ENCODE measurements around the gene LAPTM5. TPM values are rescaled to one million over a fixed set of nuclear protein-coding genes. Genes with fewer than 3 reads are reported as not detected.

LAPTM5 gene
- total RNA-seq, 1 experiment from 2014 or later, result 1.5 TPM

DNA sequence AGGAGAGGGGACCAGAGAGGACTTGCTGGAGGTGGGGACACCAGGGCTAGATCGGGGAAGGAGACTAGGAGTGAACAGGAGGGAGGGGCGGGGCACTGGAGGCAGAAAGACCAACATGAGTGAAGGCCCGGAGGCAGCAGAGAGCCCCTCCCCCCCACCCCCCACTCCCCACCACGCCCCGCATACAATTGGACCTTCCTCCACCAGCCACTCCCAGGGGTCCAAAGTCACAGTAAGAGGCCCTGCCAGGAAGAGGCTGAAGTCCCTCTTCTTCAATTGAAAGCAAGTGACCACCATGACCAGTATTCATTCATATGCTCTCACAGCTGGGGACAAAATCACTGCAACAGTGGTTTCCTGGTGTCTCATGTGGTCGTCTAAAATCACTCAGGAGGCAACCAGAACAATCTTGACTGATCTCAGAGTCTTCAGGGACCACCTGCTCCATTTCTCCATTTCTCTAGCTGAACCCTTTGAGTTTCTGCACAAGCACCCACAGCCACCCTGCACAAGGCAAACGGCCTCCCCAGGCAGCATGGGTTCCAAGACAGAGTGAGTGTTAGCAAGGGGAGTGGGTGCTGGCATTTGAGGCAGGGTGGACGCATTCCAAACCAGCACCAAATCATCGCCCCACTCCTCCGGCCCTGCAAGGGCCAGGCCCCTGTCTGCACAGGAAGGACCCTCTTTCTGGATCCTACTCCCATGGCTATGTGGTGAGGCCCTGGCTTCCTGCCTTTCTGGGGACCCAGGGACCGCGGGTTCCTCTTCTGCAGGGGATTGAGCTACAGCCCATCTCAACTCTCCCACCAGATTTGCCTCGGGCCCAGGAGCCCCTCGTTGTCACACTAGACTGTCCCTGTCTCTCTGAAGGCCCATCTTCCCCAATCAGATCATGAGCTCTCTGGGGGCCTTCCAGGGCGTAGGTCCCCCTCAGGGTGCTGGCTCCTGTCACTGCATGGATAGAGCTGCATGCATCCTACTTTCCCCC is 17.0 kb downstream of the LAPTM5 start:
- no TSS peak for BruUV-seq (replicated peaks)
- POLR2A ChIA-PET, result no interaction called here

DNA sequence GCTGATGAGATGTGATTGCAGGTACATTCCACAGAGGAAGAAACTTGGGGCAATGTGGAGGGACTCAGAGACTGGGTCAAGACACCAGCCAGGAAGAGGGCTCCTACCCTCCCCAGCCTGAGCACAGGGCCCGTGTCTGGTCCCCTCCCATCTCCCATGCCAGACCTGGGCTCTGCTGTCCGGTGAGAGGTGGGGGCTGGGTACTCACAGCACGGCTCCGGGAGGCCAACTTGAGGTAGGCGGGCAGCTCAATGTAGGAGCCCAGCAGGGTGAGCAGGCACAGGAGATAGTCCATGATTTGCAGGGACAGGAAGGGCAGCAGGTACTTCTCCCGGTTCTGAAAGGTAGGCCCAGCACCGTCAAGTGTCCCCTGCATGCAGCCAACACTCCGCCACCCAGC is 18.0 kb downstream of the LAPTM5 start:
- peaks cover 0 to 16% of the 10 kb centered on the region in 2 experiments; a peak in 2 of 4 replicates for H3K4me1 ChIP-seq (ENCODE audit: control insufficient read depth in 1 of 2, insufficient read depth in 2 of 2, low read length in 2 of 2)
- no peaks in the 10 kb centered on the region for H3K9me2 ChIP-seq (ENCODE audit: insufficient read depth)
- intact Hi-C loops (cut with micrococcal nuclease), result no loop called here
- no peaks in the 10 kb centered on the region for H3K9me3 ChIP-seq (ENCODE audit: control insufficient read depth in 1 of 2, insufficient read depth in 1 of 2, low read depth in 1 of 2, low read length in 2 of 2)
- H2AFZ ChIP-seq (ENCODE audit: low read depth, low read length, poor library complexity, severe bottlenecking), result no peak overlapping the region
- RAD21 ChIA-PET (ENCODE audit: low non-redundant PET in 1 of 2, low total read pairs in 2 of 2, uncharacterized antibody in 2 of 2, unreplicated experiment in 2 of 2), result no interaction called here
- POLR2A ChIA-PET, result no interaction called here
- H3K27ac ChIP-seq (ENCODE audit: low read depth, low read length), result no peak overlapping the region
- H3K4me3 ChIP-seq (replicated peaks in 1 of 2; ENCODE audit: low read depth in 1 of 2, low read length in 2 of 2), result no peak overlapping the region
- CTCF ChIA-PET, result no interaction called here
- DNase-seq (ENCODE audit: low read depth, low spot score) (no peak), ATAC-seq (no peak)
- H3K4me2 ChIP-seq (ENCODE audit: low read length), result no peak overlapping the region
- BruUV-seq (replicated peaks), result no TSS peak
- no peaks in the 10 kb centered on the region for H3K79me2 ChIP-seq (ENCODE audit: insufficient read depth, low read length)
- no peak overlapping the region for H3K9ac ChIP-seq (ENCODE audit: low read length)
- no peaks in the 10 kb centered on the region for H4K20me1 ChIP-seq (ENCODE audit: insufficient read depth)
- no peaks in the 10 kb centered on the region for H3K36me3 ChIP-seq (ENCODE audit: control insufficient read depth in 1 of 2, insufficient read depth in 2 of 2, low read length in 2 of 2)
- no peaks in the 10 kb centered on the region for H3K27me3 ChIP-seq (ENCODE audit: insufficient read depth, low read length)
- TF ChIP-seq EZH2phosphoT487 (IDR thresholded peaks at IDR 0.05; ENCODE audit: borderline replicate concordance) (no peak), EGR1 (IDR thresholded peaks at IDR 0.05; ENCODE audit: low read depth) (no peak), ZFX (IDR thresholded peaks at IDR 0.05) (no peak), POLR2AphosphoS5 (IDR thresholded peaks at IDR 0.05; ENCODE audit: low read depth, low read length) (no peak), SIN3A (IDR thresholded peaks at IDR 0.05; ENCODE audit: low read depth) (no peak), EZH2 (IDR thresholded peaks at IDR 0.05) (no peak), SP1 (IDR thresholded peaks at IDR 0.05; ENCODE audit: low read depth) (no peak), JUND (IDR thresholded peaks at IDR 0.05) (no peak), POLR2A (IDR thresholded peaks at IDR 0.05; ENCODE audit: borderline replicate concordance, extremely low read depth, insufficient read depth, insufficient read length) (no peak), CEBPB (IDR thresholded peaks at IDR 0.05; ENCODE audit: low read depth) (no peak)
- TF ChIP-seq, protein P1, sequence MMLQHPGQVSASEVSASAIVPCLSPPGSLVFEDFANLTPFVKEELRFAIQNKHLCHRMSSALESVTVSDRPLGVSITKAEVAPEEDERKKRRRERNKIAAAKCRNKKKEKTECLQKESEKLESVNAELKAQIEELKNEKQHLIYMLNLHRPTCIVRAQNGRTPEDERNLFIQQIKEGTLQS (IDR thresholded peaks at IDR 0.05), result no peak
- TF ChIP-seq, protein P2, sequence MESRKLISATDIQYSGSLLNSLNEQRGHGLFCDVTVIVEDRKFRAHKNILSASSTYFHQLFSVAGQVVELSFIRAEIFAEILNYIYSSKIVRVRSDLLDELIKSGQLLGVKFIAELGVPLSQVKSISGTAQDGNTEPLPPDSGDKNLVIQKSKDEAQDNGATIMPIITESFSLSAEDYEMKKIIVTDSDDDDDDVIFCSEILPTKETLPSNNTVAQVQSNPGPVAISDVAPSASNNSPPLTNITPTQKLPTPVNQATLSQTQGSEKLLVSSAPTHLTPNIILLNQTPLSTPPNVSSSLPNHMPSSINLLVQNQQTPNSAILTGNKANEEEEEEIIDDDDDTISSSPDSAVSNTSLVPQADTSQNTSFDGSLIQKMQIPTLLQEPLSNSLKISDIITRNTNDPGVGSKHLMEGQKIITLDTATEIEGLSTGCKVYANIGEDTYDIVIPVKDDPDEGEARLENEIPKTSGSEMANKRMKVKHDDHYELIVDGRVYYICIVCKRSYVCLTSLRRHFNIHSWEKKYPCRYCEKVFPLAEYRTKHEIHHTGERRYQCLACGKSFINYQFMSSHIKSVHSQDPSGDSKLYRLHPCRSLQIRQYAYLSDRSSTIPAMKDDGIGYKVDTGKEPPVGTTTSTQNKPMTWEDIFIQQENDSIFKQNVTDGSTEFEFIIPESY (IDR thresholded peaks at IDR 0.05; ENCODE audit: extremely low read depth, insufficient replicate concordance, low read length), result no peak
- TF ChIP-seq, protein P3, sequence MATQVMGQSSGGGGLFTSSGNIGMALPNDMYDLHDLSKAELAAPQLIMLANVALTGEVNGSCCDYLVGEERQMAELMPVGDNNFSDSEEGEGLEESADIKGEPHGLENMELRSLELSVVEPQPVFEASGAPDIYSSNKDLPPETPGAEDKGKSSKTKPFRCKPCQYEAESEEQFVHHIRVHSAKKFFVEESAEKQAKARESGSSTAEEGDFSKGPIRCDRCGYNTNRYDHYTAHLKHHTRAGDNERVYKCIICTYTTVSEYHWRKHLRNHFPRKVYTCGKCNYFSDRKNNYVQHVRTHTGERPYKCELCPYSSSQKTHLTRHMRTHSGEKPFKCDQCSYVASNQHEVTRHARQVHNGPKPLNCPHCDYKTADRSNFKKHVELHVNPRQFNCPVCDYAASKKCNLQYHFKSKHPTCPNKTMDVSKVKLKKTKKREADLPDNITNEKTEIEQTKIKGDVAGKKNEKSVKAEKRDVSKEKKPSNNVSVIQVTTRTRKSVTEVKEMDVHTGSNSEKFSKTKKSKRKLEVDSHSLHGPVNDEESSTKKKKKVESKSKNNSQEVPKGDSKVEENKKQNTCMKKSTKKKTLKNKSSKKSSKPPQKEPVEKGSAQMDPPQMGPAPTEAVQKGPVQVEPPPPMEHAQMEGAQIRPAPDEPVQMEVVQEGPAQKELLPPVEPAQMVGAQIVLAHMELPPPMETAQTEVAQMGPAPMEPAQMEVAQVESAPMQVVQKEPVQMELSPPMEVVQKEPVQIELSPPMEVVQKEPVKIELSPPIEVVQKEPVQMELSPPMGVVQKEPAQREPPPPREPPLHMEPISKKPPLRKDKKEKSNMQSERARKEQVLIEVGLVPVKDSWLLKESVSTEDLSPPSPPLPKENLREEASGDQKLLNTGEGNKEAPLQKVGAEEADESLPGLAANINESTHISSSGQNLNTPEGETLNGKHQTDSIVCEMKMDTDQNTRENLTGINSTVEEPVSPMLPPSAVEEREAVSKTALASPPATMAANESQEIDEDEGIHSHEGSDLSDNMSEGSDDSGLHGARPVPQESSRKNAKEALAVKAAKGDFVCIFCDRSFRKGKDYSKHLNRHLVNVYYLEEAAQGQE (IDR thresholded peaks at IDR 0.05; ENCODE audit: low read depth), result no peak

More for the DNA sequence above, 17.0 kb downstream of the LAPTM5 start:
- H3K4me2 ChIP-seq (ENCODE audit: low read length), result peak overlapping the region; percentile 39
- ChIA-PET CTCF (interaction anchor here (0.8 to 0.9 kb wide), 2 partner anchors 22 to 190 kb away, joined by 3 read pairs; no protein-coding TSS in a partner anchor), RAD21 (ENCODE audit: low non-redundant PET in 1 of 2, low total read pairs in 2 of 2, uncharacterized antibody in 2 of 2, unreplicated experiment in 2 of 2) (no interaction called here)
- H4K20me1 ChIP-seq (ENCODE audit: insufficient read depth), result no peaks in the 10 kb centered on the region
- H3K27ac ChIP-seq (ENCODE audit: low read depth, low read length), result no peak overlapping the region
- no peak overlapping the region for H3K9ac ChIP-seq (ENCODE audit: low read length)
- DNase-seq (ENCODE audit: low read depth, low spot score) (no peak), ATAC-seq (no peak)
- no peak overlapping the region for H3K4me3 ChIP-seq (replicated peaks in 1 of 2; ENCODE audit: low read depth in 1 of 2, low read length in 2 of 2)
- peaks cover 0 to 16% of the 10 kb centered on the region in 2 experiments; a peak in 2 of 4 replicates for H3K4me1 ChIP-seq (ENCODE audit: control insufficient read depth in 1 of 2, insufficient read depth in 2 of 2, low read length in 2 of 2)
- no peak for TF ChIP-seq RAD21 (IDR thresholded peaks at IDR 0.05; ENCODE audit: low read depth)
- no peak for TF ChIP-seq ELF1 (IDR thresholded peaks at IDR 0.05; ENCODE audit: borderline replicate concordance, low read depth)
- no peak for TF ChIP-seq CEBPB (IDR thresholded peaks at IDR 0.05; ENCODE audit: low read depth)
- no peak for TF ChIP-seq ZNF274 (IDR thresholded peaks at IDR 0.05; ENCODE audit: low read depth, low read length)
- H2AFZ ChIP-seq (ENCODE audit: low read depth, low read length, poor library complexity, severe bottlenecking), result no peak overlapping the region
- no peaks in the 10 kb centered on the region for H3K79me2 ChIP-seq (ENCODE audit: insufficient read depth, low read length)
- H3K9me2 ChIP-seq (ENCODE audit: insufficient read depth), result no peaks in the 10 kb centered on the region
- H3K36me3 ChIP-seq (ENCODE audit: control insufficient read depth in 1 of 2, insufficient read depth in 2 of 2, low read length in 2 of 2), result no peaks in the 10 kb centered on the region
- H3K27me3 ChIP-seq (ENCODE audit: insufficient read depth, low read length), result no peaks in the 10 kb centered on the region
- intact Hi-C loops (cut with micrococcal nuclease), result no loop called here
- H3K9me3 ChIP-seq (ENCODE audit: control insufficient read depth in 1 of 2, insufficient read depth in 1 of 2, low read depth in 1 of 2, low read length in 2 of 2), result no peaks in the 10 kb centered on the region

Measured in HCT116 (cell line).